HUDEP-2 (cell line): ENCODE data around the gene CUTA.
A peak's percentile ranks its signal among the peaks of the same experiment; 100 is the strongest.
"Not testable (repeated sequence)": the region's sequence is repeated elsewhere in the genome, so short reads cannot be mapped to it uniquely, and the experiment has no call there.

Experiments used
- DNase-seq, 76 experiments: peaks; one replicate each; lab custom pipeline; 2025; ENCODE audit not compliant: unreplicated experiment in 76 of 76; lab: John Stamatoyannopoulos, UW

Gene CUTA

GRCh38 chr6:33375143-33375671 lies 42.7 kb downstream of the CUTA start:
- peak in 42 of 76 experiments; percentile 7 to 62 (median 36) for DNase-seq

GRCh38 chr6:33373960-33374910 lies 43.7 kb downstream of the CUTA start:
- no peak for DNase-seq

- no peak for DNase-seq
These were observed 45.3 kb downstream of the CUTA start for GRCh38 chr6:33372526-33373123.

- DNase-seq, result not testable (repeated sequence)
These were observed 46.0 kb downstream of the CUTA start for GRCh38 chr6:33371901-33372300.

GRCh38 chr6:33367715-33368025 lies 50.2 kb downstream of the CUTA start:
- DNase-seq, result not testable (repeated sequence)

- no peak for DNase-seq
These were observed 50.7 kb downstream of the CUTA start for GRCh38 chr6:33367009-33367714.
